ENCODE measurements around the gene BMPR1B. TPM values are rescaled to one million over a fixed set of nuclear protein-coding genes. Genes with fewer than 3 reads are reported as not detected.

The BMPR1B gene
- total RNA-seq, 1 donor from 2014 or later: 5.6 TPM

DNA sequence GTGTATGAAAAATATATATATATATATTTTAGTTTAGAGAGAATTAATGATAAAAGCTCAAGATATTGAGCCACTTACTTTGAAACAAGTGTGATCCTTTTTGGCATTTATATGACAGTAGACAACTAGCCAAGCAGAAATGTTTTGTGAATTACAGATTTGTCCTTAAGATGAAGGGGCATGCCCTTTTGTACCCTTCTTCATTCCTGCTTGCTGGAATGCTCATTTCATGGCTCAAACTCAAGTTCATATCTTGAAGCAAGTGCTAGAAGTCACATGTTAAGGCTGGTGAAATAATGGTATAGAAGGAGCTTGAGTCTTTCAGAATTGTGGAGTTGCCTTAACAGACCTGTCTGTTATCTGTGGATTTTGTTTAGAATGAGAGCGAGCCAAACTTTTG lies 203.0 kb downstream of the BMPR1B start:
- TF ChIP-seq, protein P1, sequence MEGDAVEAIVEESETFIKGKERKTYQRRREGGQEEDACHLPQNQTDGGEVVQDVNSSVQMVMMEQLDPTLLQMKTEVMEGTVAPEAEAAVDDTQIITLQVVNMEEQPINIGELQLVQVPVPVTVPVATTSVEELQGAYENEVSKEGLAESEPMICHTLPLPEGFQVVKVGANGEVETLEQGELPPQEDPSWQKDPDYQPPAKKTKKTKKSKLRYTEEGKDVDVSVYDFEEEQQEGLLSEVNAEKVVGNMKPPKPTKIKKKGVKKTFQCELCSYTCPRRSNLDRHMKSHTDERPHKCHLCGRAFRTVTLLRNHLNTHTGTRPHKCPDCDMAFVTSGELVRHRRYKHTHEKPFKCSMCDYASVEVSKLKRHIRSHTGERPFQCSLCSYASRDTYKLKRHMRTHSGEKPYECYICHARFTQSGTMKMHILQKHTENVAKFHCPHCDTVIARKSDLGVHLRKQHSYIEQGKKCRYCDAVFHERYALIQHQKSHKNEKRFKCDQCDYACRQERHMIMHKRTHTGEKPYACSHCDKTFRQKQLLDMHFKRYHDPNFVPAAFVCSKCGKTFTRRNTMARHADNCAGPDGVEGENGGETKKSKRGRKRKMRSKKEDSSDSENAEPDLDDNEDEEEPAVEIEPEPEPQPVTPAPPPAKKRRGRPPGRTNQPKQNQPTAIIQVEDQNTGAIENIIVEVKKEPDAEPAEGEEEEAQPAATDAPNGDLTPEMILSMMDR (IDR thresholded peaks at IDR 0.05): no peak
- Mint-ChIP-seq H3K9me3 (ENCODE audit: low read depth) (peaks cover 19% of the 10 kb centered on the region), H3K27ac (ENCODE audit: unreplicated experiment) (peak overlapping the region; percentile 80), H3K27me3 (ENCODE audit: low read depth) (no peaks in the 10 kb centered on the region), H3K4me3 (ENCODE audit: unreplicated experiment) (no peak overlapping the region), H3K4me1 (ENCODE audit: low read depth) (peaks cover 31% of the 10 kb centered on the region), H3K36me3 (ENCODE audit: low read depth) (peaks cover 5% of the 10 kb centered on the region)
- no peak for DNase-seq (ENCODE audit: low spot score)

DNA sequence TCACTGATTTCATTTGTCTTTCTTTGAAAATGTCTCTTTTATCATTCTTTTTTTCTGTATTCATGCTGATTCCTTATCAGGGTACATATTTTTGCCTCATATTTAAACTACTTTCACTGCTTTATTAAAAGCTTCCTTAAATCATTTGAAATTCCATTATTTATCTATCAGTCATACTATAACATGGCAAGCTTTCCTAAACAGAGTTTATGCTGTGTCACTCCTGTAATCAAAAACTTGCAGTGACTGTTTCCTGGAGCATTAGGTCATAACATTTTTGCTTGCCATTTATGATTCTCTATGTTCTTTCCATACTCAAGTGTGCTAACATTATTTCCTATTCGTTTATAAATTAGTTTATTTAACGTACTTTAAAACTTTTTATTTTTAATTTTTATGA lies 203.7 kb downstream of the BMPR1B start:
- Mint-ChIP-seq H3K36me3 (ENCODE audit: low read depth) (peaks cover 5% of the 10 kb centered on the region), H3K4me3 (ENCODE audit: unreplicated experiment) (no peak overlapping the region), H3K27ac (ENCODE audit: unreplicated experiment) (peak overlapping the region; percentile 63), H3K27me3 (ENCODE audit: low read depth) (no peaks in the 10 kb centered on the region), H3K9me3 (ENCODE audit: low read depth) (peaks cover 19% of the 10 kb centered on the region), H3K4me1 (ENCODE audit: low read depth) (peaks cover 37% of the 10 kb centered on the region)
- TF ChIP-seq, protein P1 (IDR thresholded peaks at IDR 0.05): no peak
- DNase-seq (ENCODE audit: low spot score): no peak

DNA sequence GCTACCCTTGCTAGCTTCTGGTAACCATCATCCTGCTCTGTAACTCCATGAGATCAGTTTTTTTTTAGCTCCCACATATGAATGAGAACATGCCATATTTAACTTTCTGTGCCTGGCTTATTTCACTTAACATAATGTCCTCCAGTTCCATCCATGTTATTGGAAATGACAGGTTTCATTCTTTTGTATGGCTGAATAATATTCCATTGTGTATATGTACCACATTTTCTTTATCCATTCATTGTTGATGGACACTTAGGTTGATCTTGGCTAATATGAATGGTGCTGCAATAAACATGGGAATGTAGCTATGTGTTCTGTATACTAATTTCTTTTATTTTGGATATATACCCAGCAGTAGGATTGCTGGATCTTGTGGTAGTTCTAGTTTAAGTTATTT lies 204.7 kb downstream of the BMPR1B start:
- DNase-seq (ENCODE audit: low spot score): no peak
- H3K27ac Mint-ChIP-seq (ENCODE audit: unreplicated experiment): no peak overlapping the region
- H3K4me3 Mint-ChIP-seq (ENCODE audit: unreplicated experiment): no peak overlapping the region
- TF ChIP-seq, protein P1 (IDR thresholded peaks at IDR 0.05): no peak
- H3K4me1 Mint-ChIP-seq (ENCODE audit: low read depth): peaks cover 42% of the 10 kb centered on the region
- H3K9me3 Mint-ChIP-seq (ENCODE audit: low read depth): peaks cover 19% of the 10 kb centered on the region
- H3K36me3 Mint-ChIP-seq (ENCODE audit: low read depth): peaks cover 5% of the 10 kb centered on the region
- no peaks in the 10 kb centered on the region for H3K27me3 Mint-ChIP-seq (ENCODE audit: low read depth)

DNA sequence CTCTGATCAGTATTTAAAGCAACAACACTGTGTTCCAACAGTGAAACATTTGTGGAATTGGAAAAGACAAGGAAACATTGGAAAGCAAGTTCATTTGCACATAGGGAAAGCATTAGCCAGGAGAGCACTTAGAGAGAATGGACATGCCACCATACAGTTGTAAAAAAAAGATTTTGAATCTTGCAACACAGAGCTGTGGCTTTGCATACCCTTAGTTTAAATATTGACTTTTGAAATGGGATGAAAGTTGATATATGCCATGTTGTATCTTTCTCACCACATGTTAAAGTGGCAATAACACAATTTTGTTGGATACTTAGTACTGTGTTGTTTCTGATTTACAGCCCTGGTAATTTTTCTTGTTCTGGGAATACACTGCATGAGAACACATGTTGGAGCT lies 208.1 kb downstream of the BMPR1B start:
- no peak overlapping the region for H3K27ac Mint-ChIP-seq (ENCODE audit: unreplicated experiment)
- H3K27me3 Mint-ChIP-seq (ENCODE audit: low read depth): no peaks in the 10 kb centered on the region
- H3K4me3 Mint-ChIP-seq (ENCODE audit: unreplicated experiment): no peak overlapping the region
- H3K9me3 Mint-ChIP-seq (ENCODE audit: low read depth): peaks cover 19% of the 10 kb centered on the region
- no peak for DNase-seq (ENCODE audit: low spot score)
- peaks cover 21% of the 10 kb centered on the region for H3K4me1 Mint-ChIP-seq (ENCODE audit: low read depth)
- TF ChIP-seq, protein P1 (IDR thresholded peaks at IDR 0.05): no peak
- H3K36me3 Mint-ChIP-seq (ENCODE audit: low read depth): peaks cover 5% of the 10 kb centered on the region

DNA sequence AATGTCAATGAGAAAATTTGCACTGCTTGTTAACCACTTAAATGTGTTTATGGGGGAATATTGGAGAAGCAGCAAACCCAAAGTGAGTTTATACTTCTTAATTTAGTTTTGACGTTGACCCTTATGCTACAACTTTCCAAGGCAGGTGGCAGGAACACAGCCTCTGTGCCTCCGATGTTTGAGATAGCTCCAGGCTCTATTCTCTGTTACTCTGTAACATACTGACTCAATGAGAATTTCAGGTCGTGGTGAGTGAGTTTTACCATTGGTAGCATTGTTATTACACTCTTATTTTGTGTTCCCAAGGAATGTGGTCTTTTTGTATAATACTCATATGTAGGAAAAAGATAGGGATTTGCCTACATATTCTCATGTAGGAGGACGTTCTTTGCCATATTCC lies 210.7 kb downstream of the BMPR1B start:
- DNase-seq (ENCODE audit: low spot score): no peak
- Mint-ChIP-seq H3K27ac (ENCODE audit: unreplicated experiment) (no peak overlapping the region), H3K4me1 (ENCODE audit: low read depth) (peaks cover 14% of the 10 kb centered on the region), H3K4me3 (ENCODE audit: unreplicated experiment) (no peak overlapping the region), H3K36me3 (ENCODE audit: low read depth) (no peaks in the 10 kb centered on the region), H3K27me3 (ENCODE audit: low read depth) (no peaks in the 10 kb centered on the region), H3K9me3 (ENCODE audit: low read depth) (peaks cover 8% of the 10 kb centered on the region)
- TF ChIP-seq, protein P1 (IDR thresholded peaks at IDR 0.05): no peak
